Neural progenitor cell (in vitro differentiated cells): ENCODE data around the gene TNFRSF14. TPM values are rescaled to one million over a fixed set of nuclear protein-coding genes. Genes with fewer than 3 reads are reported as not detected.

Experiments
- DNase-seq: peaks from one replicate; pipeline ENCODE4 v3.0.0-alpha.2; 2016; ENCODE audit warnings: low spot score
- H2AFZ ChIP-seq: fragments of 200-600 bp; sonication (generic); replicated peaks from 2 replicates; pipeline ENCODE4 v1.6.1; 2016; ENCODE audit warnings: antibody characterized with exemption
- H3F3A ChIP-seq: fragments of 200-600 bp; sonication (generic); 2 replicates; pipeline ENCODE4 v1.6.1; 2016; ENCODE audit warnings: antibody characterized with exemption, low read depth
- H3K27ac ChIP-seq: fragments of 200-600 bp; sonication (generic); 2 replicates; pipeline ENCODE4 v1.5.1; 2016; ENCODE audit warnings: mild to moderate bottlenecking
- H3K27me3 ChIP-seq: fragments of 200-600 bp; sonication (generic); 2 replicates; pipeline ENCODE4 v1.6.1; 2016; ENCODE audit warnings: mild to moderate bottlenecking, moderate library complexity
- H3K36me3 ChIP-seq: fragments of 200-600 bp; sonication (generic); 2 replicates; pipeline ENCODE4 v1.5.1; 2016
- H3K4me1 ChIP-seq: fragments of 200-600 bp; sonication (generic); 2 replicates; pipeline ENCODE4 v1.6.1; 2016; ENCODE audit warnings: mixed run types
- H3K4me2 ChIP-seq: fragments of 200-600 bp; sonication (generic); 2 replicates; pipeline ENCODE4 v1.6.1; 2016
- H3K4me3 ChIP-seq: fragments of 200-600 bp; sonication (generic); 2 replicates; pipeline ENCODE4 v1.5.1; 2016
- H3K79me2 ChIP-seq: fragments of 200-600 bp; sonication (generic); 2 replicates; pipeline ENCODE4 v1.6.1; 2016; ENCODE audit warnings: low read depth
- H3K9ac ChIP-seq: fragments of 200-600 bp; sonication (generic); 2 replicates; pipeline ENCODE4 v1.6.1; 2016
- H3K9me3 ChIP-seq: fragments of 200-600 bp; sonication (generic); 2 replicates; pipeline ENCODE4 v1.5.1; 2016; ENCODE audit warnings: low read depth
- H4K20me1 ChIP-seq: fragments of 200-600 bp; sonication (generic); 2 replicates; pipeline ENCODE4 v1.6.1; 2016; ENCODE audit warnings: low read depth
- H3K27ac Mint-ChIP-seq: 3 replicates; pipeline ENCODE4 v1.8.0; 2021; ENCODE audit warnings: mixed read lengths
- H3K27me3 Mint-ChIP-seq: 2 replicates; pipeline ENCODE4 v1.8.0; 2022; ENCODE audit warnings: low read depth, mild to moderate bottlenecking, inconsistent platforms, moderate library complexity, mixed read lengths; ENCODE audit not compliant: insufficient read depth
- H3K36me3 Mint-ChIP-seq: 3 replicates; pipeline ENCODE4 v1.8.0; 2021; ENCODE audit warnings: mixed read lengths
- H3K4me1 Mint-ChIP-seq: 3 replicates; pipeline ENCODE4 v1.8.0; 2021; ENCODE audit warnings: mixed read lengths
- H3K4me3 Mint-ChIP-seq: 3 replicates; pipeline ENCODE4 v1.8.0; 2021; ENCODE audit warnings: mild to moderate bottlenecking, moderate library complexity, mixed read lengths
- H3K9me3 Mint-ChIP-seq: 3 replicates; pipeline ENCODE4 v1.8.0; 2020; ENCODE audit warnings: mixed read lengths
- CTCF ChIP-seq: fragments of 200-600 bp; sonication (generic); IDR thresholded peaks from 2 replicates; pipeline ENCODE4 v1.5.1; 2017; ENCODE audit warnings: antibody characterized with exemption, mild to moderate bottlenecking
- EZH2 ChIP-seq: fragments of 200-600 bp; sonication (generic); IDR thresholded peaks from 2 replicates; pipeline ENCODE4 v1.6.1; 2017; ENCODE audit warnings: antibody characterized with exemption, mild to moderate bottlenecking, moderate library complexity
- EZH2phosphoT487 ChIP-seq: fragments of 200-600 bp; sonication (generic); IDR thresholded peaks from 2 replicates; pipeline ENCODE4 v1.6.1; 2017; ENCODE audit warnings: antibody characterized with exemption
- total RNA-seq: library from RNA; depleted of rRNA; stranded (reverse); fragments of >200 nt; gene quantifications from 2 replicates; pipeline ENCODE4 v1.2.3, GENCODE V29; 2015; ENCODE audit warnings: low replicate concordance

Gene TNFRSF14
- total RNA-seq, 1 donor from 2014 or later: not detected

GRCh38 chr1:2522230-2522629 is 33.9 kb upstream of the TNFRSF14 start:
- no peaks in the 10 kb centered on the region for H3F3A ChIP-seq
- H3K4me1 ChIP-seq: peaks cover 20% of the 10 kb centered on the region
- Mint-ChIP-seq H3K36me3 (peaks cover 8% of the 10 kb centered on the region), H3K4me3 (no peak overlapping the region), H3K27me3 (peaks cover 6% of the 10 kb centered on the region), H3K27ac (no peak overlapping the region), H3K9me3 (no peaks in the 10 kb centered on the region), H3K4me1 (peaks cover 25% of the 10 kb centered on the region)
- no peak overlapping the region for H3K9ac ChIP-seq
- no peaks in the 10 kb centered on the region for H3K9me3 ChIP-seq
- H3K4me2 ChIP-seq: no peak overlapping the region
- H4K20me1 ChIP-seq: peaks cover 75% of the 10 kb centered on the region
- no peak overlapping the region for H2AFZ ChIP-seq
- H3K4me3 ChIP-seq: no peak overlapping the region
- peaks cover 8% of the 10 kb centered on the region for H3K27me3 ChIP-seq
- no peaks in the 10 kb centered on the region for H3K36me3 ChIP-seq
- no peak for TF ChIP-seq EZH2phosphoT487
- TF ChIP-seq EZH2: no peak
- no peak for TF ChIP-seq CTCF
- no peak for DNase-seq
- H3K27ac ChIP-seq: no peak overlapping the region
- peaks cover 44% of the 10 kb centered on the region for H3K79me2 ChIP-seq

GRCh38 chr1:2523191-2523890 is 32.8 kb upstream of the TNFRSF14 start:
- Mint-ChIP-seq H3K4me1 (peaks cover 32% of the 10 kb centered on the region), H3K36me3 (peaks cover 8% of the 10 kb centered on the region), H3K9me3 (no peaks in the 10 kb centered on the region), H3K27ac (no peak overlapping the region), H3K4me3 (peak overlapping the region; percentile 51), H3K27me3 (peaks cover 6% of the 10 kb centered on the region)
- Histone ChIP-seq H3K27ac (no peak overlapping the region), H3K27me3 (peaks cover 19% of the 10 kb centered on the region), H3K79me2 (peaks cover 44% of the 10 kb centered on the region), H3K4me1 (peaks cover 20% of the 10 kb centered on the region), H4K20me1 (peaks cover 78% of the 10 kb centered on the region), H3K9ac (no peak overlapping the region), H3K4me2 (no peak overlapping the region), H3K4me3 (no peak overlapping the region), H2AFZ (no peak overlapping the region), H3K9me3 (no peaks in the 10 kb centered on the region), H3K36me3 (no peaks in the 10 kb centered on the region), H3F3A (peaks cover under 1% of the 10 kb centered on the region)
- no peak for DNase-seq
- TF ChIP-seq EZH2phosphoT487: no peak
- TF ChIP-seq EZH2: no peak
- TF ChIP-seq CTCF: peak; percentile 37

- peaks cover 28% of the 10 kb centered on the region for H3K4me1 ChIP-seq
- H4K20me1 ChIP-seq: peaks cover 78% of the 10 kb centered on the region
- no peak overlapping the region for H3K27ac Mint-ChIP-seq
- peak overlapping the region; percentile 97 for H3K4me2 ChIP-seq
- no peak overlapping the region for H2AFZ ChIP-seq
- H3K4me1 Mint-ChIP-seq: peaks cover 35% of the 10 kb centered on the region
- no peak overlapping the region for H3K4me3 ChIP-seq
- no peak overlapping the region for H3K27ac ChIP-seq
- H3K36me3 Mint-ChIP-seq: peaks cover 8% of the 10 kb centered on the region
- peaks cover 26% of the 10 kb centered on the region for H3K27me3 ChIP-seq
- DNase-seq: no peak
- H3K27me3 Mint-ChIP-seq: peaks cover 9% of the 10 kb centered on the region
- peaks cover 44% of the 10 kb centered on the region for H3K79me2 ChIP-seq
- TF ChIP-seq EZH2: no peak
- no peak for TF ChIP-seq CTCF
- TF ChIP-seq EZH2phosphoT487: no peak
- no peaks in the 10 kb centered on the region for H3K36me3 ChIP-seq
- no peak overlapping the region for H3K9ac ChIP-seq
- no peaks in the 10 kb centered on the region for H3K9me3 Mint-ChIP-seq
- H3F3A ChIP-seq: peaks cover 8% of the 10 kb centered on the region
- H3K4me3 Mint-ChIP-seq: peak overlapping the region; percentile 96
- no peaks in the 10 kb centered on the region for H3K9me3 ChIP-seq
These were observed 32.1 kb upstream of the TNFRSF14 start for GRCh38 chr1:2523891-2524609.
